Muscle of arm (tissue), 14 donors: ENCODE results near the gene MIS12. TPM values are rescaled to one million over a fixed set of nuclear protein-coding genes. Genes with fewer than 3 reads are reported as not detected.
A peak's percentile ranks its signal among the peaks of the same experiment; 100 is the strongest.

Experiments
- DNase-seq: peaks from one replicate; pipeline ENCODE4 v3.0.0-alpha.2; 2013
- long read RNA-seq, 11 donors: transcript quantifications; one replicate each; lab custom pipeline, GENCODE V29; 2026
- polyA plus RNA-seq, 12 donors: library from polyadenylated mRNA; unstranded; fragments of 120-200 nt; gene quantifications; one replicate each; pipeline ENCODE4 v1.2.1, GENCODE V29; 2013; ENCODE audit not compliant: insufficient read length in 12 of 12

Gene MIS12, protein sequence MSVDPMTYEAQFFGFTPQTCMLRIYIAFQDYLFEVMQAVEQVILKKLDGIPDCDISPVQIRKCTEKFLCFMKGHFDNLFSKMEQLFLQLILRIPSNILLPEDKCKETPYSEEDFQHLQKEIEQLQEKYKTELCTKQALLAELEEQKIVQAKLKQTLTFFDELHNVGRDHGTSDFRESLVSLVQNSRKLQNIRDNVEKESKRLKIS
- polyA plus RNA-seq: 10 to 100 TPM in 11 of 12 donors, not detected in 1; 15.6 to 32.4 (median 26.4) TPM
- long read RNA-seq, donor 1, transcript MIS12-202 (2 exons, 2,204 nt): major isoform, 5 of 9 reads
- long read RNA-seq, donor 1, partial matches to known transcripts: 0 of 9 reads
- long read RNA-seq, donor 1, other reads (novel, unspliced or antisense): 0 of 9 reads
- long read RNA-seq, donor 2, transcript MIS12-202 (2 exons, 2,204 nt): major isoform, 8 of 124 reads
- long read RNA-seq, donor 2, partial matches to known transcripts: 0 of 124 reads
- long read RNA-seq, donor 2, other reads (novel, unspliced or antisense): 116 of 124 reads
- long read RNA-seq, donor 3, partial matches to known transcripts: 0 of 4 reads
- long read RNA-seq, donor 3, other reads (novel, unspliced or antisense): 0 of 4 reads
- long read RNA-seq, donor 4, partial matches to known transcripts: 0 of 2 reads
- long read RNA-seq, donor 4, other reads (novel, unspliced or antisense): 0 of 2 reads
- long read RNA-seq, donor 5, transcript MIS12-206 (3 exons, 2,691 nt): minor isoform, 5 of 12 reads
- long read RNA-seq, donor 5, transcript MIS12-202 (2 exons, 2,204 nt): major isoform, 6 of 12 reads
- long read RNA-seq, donor 5, partial matches to known transcripts: 0 of 12 reads
- long read RNA-seq, donor 5, other reads (novel, unspliced or antisense): 0 of 12 reads
- long read RNA-seq, donor 6, partial matches to known transcripts: 0 of 3 reads
- long read RNA-seq, donor 6, other reads (novel, unspliced or antisense): 0 of 3 reads
- long read RNA-seq, donor 7, partial matches to known transcripts: 0 of 1 reads
- long read RNA-seq, donor 7, other reads (novel, unspliced or antisense): 0 of 1 reads
- long read RNA-seq, donor 8, partial matches to known transcripts: 0 of 3 reads
- long read RNA-seq, donor 8, other reads (novel, unspliced or antisense): 0 of 3 reads
- long read RNA-seq, donor 9, partial matches to known transcripts: 0 of 5 reads
- long read RNA-seq, donor 9, other reads (novel, unspliced or antisense): 0 of 5 reads
- long read RNA-seq, donor 10, partial matches to known transcripts: 0 of 2 reads
- long read RNA-seq, donor 10, other reads (novel, unspliced or antisense): 0 of 2 reads
- long read RNA-seq, donor 11, partial matches to known transcripts: 0 of 2 reads
- long read RNA-seq, donor 11, other reads (novel, unspliced or antisense): 0 of 2 reads

GRCh38 chr17:5486206-5487124 is at the start of gene MIS12:
TSS of gene MIS12 (plus strand) at chr17:5486566. CDS start at chr17:5488863, 2,297 bp downstream.
- peak; percentile 99 for DNase-seq

- DNase-seq: no peak
Measured at GRCh38 chr17:5437721-5438317, 48.5 kb upstream of the MIS12 start.

DNA sequence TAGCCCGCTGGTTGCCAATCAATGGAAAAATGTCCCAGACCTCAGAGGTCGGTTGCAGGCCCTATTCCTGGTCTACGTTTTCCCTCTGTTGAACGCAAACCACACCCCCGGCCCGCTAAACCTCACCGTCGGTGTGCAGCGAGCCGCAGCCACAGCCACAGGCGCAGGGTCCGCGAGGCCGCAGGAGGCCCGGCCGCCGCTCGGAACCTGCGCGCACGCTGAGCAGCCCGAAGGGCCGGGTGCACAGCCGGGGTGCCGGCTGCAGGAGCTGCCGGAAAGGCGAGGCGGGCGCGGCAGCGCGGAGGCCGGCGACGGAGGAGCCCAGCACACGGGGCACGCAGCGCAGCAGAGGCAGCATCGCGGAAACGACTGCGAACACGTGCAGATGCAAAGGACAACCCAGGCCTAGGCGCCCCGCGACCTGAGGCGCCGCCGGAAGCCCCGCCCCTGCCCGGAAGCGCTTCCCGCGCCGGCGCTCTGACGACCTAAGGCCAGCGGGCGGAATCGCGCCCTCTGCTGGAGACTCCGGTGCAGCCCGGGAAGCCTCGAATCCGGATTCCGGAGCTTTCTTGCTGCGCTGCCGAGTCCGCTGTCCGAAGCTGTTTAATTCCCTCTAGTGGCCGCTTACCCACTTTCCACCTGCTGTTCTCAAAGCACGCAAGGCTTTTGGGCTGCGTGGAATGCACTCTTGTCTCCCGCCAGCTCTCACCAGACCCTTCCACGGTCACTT is 47.5 kb upstream of the MIS12 start, which contains the start of gene C1QBP:
C1QBP (minus strand) TSS at position 440 of the 730 bp plus-strand sequence; CDS start at position 358, 82 bp downstream.
- peak; percentile 96 for DNase-seq

DNA sequence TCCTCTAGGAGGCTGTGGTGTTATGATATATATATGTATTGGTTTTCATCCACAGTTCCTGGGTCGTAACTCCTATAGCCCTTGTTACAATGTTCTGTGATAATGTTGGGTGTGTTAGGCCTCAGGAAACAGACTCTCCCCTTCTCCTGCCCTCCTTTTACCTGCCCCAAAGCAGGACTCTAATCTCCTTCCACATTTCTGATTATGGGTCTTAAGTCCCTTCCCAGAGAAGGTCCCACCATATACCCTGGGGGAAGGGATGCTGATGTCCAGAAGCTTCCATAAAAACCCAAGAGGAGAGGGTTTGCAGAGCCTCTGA is 47.0 kb upstream of the MIS12 start:
- no peak for DNase-seq

GRCh38 chr17:5443728-5444127 is 42.6 kb upstream of the MIS12 start:
- DNase-seq: no peak

GRCh38 chr17:5444209-5444608 is 42.2 kb upstream of the MIS12 start:
- DNase-seq: no peak

DNA sequence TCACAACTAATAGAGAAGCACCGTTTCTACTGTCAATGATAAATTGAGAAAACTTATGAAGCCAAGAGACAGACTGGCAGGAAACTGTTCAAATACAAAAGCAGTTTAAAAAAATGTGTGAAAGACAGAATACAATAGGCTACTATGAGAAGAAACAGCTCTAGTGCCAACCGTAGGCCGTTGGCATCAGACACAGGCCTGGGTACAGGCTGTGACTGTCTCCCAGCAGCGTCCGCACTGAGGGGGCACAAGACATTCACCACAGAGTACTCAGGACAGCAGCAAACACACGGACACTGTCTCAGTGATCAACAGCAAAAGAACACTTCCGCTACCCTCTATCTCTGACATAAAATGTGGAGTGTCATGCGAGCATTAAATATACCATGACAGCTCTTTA is 39.6 kb upstream of the MIS12 start:
- DNase-seq: no peak

GRCh38 chr17:5464717-5465507 is 21.5 kb upstream of the MIS12 start:
- DNase-seq: no peak

- DNase-seq: no peak
Measured at GRCh38 chr17:5466295-5466694, 20.1 kb upstream of the MIS12 start.

DNA sequence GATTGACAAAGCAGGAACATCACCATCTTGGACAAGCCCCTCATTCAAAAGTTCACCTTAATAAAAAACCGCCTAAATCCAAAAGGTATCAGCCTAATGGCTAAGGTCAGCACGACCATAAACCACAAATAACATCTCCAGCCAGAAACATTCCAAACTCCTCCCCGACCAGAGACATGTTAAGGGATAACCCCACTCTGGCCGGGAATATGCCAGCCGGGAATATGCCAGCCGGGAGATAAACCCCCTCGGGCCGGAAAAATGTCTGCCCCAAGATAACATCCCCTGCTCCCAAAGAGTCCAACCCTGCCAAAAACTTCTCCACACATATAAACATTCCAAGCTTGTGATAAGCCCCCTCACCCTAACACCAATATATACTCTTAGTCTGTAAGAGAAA is 18.9 kb upstream of the MIS12 start:
- no peak for DNase-seq

- DNase-seq: peak; percentile 7
Measured at GRCh38 chr17:5468075-5468473, 18.3 kb upstream of the MIS12 start.

GRCh38 chr17:5472511-5472910 is 13.9 kb upstream of the MIS12 start:
- DNase-seq: no peak

- no peak for DNase-seq
Measured at GRCh38 chr17:5473906-5474305, 12.5 kb upstream of the MIS12 start.

DNA sequence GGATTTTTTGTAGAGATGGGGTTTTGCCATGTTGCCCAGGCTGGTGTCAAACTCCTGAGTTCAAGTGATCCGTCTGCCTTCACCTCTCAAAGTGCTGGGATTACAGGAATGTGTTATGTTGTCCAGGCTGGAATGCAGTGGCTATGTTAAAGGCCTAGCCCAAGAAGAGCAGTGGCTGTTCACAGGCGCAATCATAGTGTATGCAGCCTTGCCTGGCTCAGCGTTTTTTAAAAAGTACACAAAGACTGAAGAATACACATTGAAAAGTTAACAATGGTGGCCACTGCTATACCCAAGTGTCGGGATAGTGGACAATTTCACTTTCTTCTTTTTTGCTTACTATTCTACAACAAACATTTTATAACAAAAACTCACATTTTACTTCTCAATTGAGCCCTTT is 7.4 kb upstream of the MIS12 start:
- no peak for DNase-seq

DNA sequence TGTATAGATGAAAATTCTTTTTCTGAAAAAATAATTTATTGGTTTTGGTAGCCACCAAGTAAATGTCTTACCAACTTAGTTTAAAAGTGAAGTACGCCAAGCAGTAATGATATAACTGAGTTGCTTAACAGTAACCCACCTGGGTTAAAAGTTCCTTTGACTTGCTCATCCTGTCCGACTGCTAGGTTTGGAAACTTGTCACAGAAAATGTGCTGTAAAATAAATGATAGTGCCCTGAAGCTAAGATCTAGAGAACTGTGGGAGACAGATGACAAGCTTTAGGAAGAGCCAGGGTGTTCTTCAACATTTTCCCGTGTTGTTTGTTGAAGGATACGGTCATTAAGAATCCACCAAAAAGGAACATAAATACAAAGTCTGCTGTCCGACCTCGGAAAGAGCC is 5.4 kb upstream of the MIS12 start:
- DNase-seq: no peak

DNA sequence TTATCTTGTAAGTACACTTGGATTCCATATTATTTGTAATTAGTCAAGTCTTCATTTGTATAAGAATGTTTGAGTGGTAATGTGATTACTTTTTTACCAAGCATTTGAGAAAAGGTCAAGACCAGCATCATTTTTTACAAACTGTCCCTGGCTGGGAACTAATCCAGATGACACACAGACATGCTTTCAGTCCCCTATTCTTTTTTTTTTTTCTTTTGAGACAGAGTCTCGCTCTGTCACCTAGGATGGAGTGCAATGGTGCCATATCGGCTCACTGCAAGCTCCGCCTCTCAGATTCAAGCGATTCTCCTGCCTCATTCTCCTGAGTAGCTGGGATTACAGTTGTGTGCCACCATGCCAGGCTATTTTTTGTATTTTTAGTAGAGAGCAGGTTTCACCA is 4.9 kb upstream of the MIS12 start:
- DNase-seq: no peak

- DNase-seq: no peak
Measured at GRCh38 chr17:5485270-5486205, 828 bp upstream of the MIS12 start, which contains the start of gene DERL2. TSS of gene DERL2 (minus strand) at chr17:5486178. CDS start at chr17:5486161, 17 bp downstream.
